Astrocyte (in vitro differentiated cells and primary cell): ENCODE data around the gene LZTS3. TPM values are rescaled to one million over a fixed set of nuclear protein-coding genes. Genes with fewer than 3 reads are reported as not detected.

ENCODE experiments used
- DNase-seq: peaks from one replicate; pipeline ENCODE4 v3.0.0-alpha.2; 2010; ENCODE audit warnings: low read depth
- FAIRE-seq: peaks from 2 replicates; lab custom pipeline; 2011; peaks lifted over from hg19 to GRCh38; lab: Jason Lieb, UNC
- H2AFZ ChIP-seq: 2 replicates; pipeline ENCODE4 v1.6.0; 2012; ENCODE audit warnings: low read depth, low read length, inconsistent platforms
- H3K27ac ChIP-seq: 2 replicates; pipeline ENCODE4 v1.5.1; 2011; ENCODE audit warnings: low read depth, low read length, inconsistent platforms
- H3K27me3 ChIP-seq: 2 replicates; pipeline ENCODE4 v1.6.0; 2011; ENCODE audit warnings: low read length, inconsistent platforms; ENCODE audit not compliant: insufficient read depth
- H3K36me3 ChIP-seq: 2 replicates; pipeline ENCODE4 v1.5.1; 2011; ENCODE audit warnings: low read length, inconsistent platforms; ENCODE audit not compliant: insufficient read depth
- H3K4me1 ChIP-seq: 2 replicates; pipeline ENCODE4 v1.5.1; 2011; ENCODE audit warnings: low read length, inconsistent platforms; ENCODE audit not compliant: insufficient read depth
- H3K4me2 ChIP-seq: 2 replicates; pipeline ENCODE4 v1.6.0; 2012; ENCODE audit warnings: low read length, inconsistent platforms
- H3K4me3 ChIP-seq: 2 replicates; pipeline ENCODE4 v1.5.1; 2011; ENCODE audit warnings: low read depth, mild to moderate bottlenecking, low read length, inconsistent platforms; ENCODE audit not compliant: insufficient read depth
- H3K79me2 ChIP-seq: 2 replicates; pipeline ENCODE4 v1.6.0; 2012; ENCODE audit warnings: mild to moderate bottlenecking, low read length, inconsistent platforms; ENCODE audit not compliant: insufficient read depth
- H3K9ac ChIP-seq: 2 replicates; pipeline ENCODE4 v1.6.0; 2012; ENCODE audit warnings: mild to moderate bottlenecking, low read length, inconsistent platforms
- H3K9me3 ChIP-seq: 2 replicates; pipeline ENCODE4 v1.5.1; 2012; ENCODE audit warnings: low read depth, mild to moderate bottlenecking, low read length, inconsistent platforms; ENCODE audit not compliant: insufficient read depth
- H4K20me1 ChIP-seq: 2 replicates; pipeline ENCODE4 v1.6.0; 2012; ENCODE audit warnings: low read length, inconsistent platforms; ENCODE audit not compliant: insufficient read depth
- H3K27ac Mint-ChIP-seq: one replicate; pipeline ENCODE4 v1.8.0; 2021; ENCODE audit warnings: mild to moderate bottlenecking, mixed read lengths; ENCODE audit not compliant: unreplicated experiment
- H3K27me3 Mint-ChIP-seq: one replicate; pipeline ENCODE4 v1.8.0; 2021; ENCODE audit warnings: low read depth, mixed read lengths; ENCODE audit not compliant: unreplicated experiment
- H3K36me3 Mint-ChIP-seq: one replicate; pipeline ENCODE4 v1.8.0; 2021; ENCODE audit warnings: low read depth, mixed read lengths; ENCODE audit not compliant: unreplicated experiment
- H3K4me1 Mint-ChIP-seq: one replicate; pipeline ENCODE4 v1.8.0; 2021; ENCODE audit warnings: low read depth, mixed read lengths; ENCODE audit not compliant: unreplicated experiment
- H3K4me3 Mint-ChIP-seq: one replicate; pipeline ENCODE4 v1.8.0; 2021; ENCODE audit warnings: mild to moderate bottlenecking, moderate library complexity, mixed read lengths; ENCODE audit not compliant: unreplicated experiment
- H3K9me3 Mint-ChIP-seq: one replicate; pipeline ENCODE4 v1.8.0; 2021; ENCODE audit warnings: mild to moderate bottlenecking, mixed read lengths; ENCODE audit not compliant: unreplicated experiment
- EZH2 ChIP-seq: IDR thresholded peaks from 2 replicates; pipeline ENCODE4 v1.6.1; 2012; ENCODE audit warnings: mild to moderate bottlenecking, low read length, inconsistent platforms; ENCODE audit not compliant: insufficient read depth
- total RNA-seq: library from RNA; stranded (reverse); gene quantifications from 2 replicates; pipeline ENCODE4 v1.2.1, GENCODE V29; 2021
- TF ChIP-seq, protein P1 (sequence below): IDR thresholded peaks from 2 replicates; pipeline ENCODE4 v1.5.1; 2011; ENCODE audit warnings: low read depth, mild to moderate bottlenecking, inconsistent platforms, low read length, moderate library complexity; ENCODE audit not compliant: insufficient read depth

Gene LZTS3
- total RNA-seq, 1 donor from 2014 or later = 12.6 TPM

DNA sequence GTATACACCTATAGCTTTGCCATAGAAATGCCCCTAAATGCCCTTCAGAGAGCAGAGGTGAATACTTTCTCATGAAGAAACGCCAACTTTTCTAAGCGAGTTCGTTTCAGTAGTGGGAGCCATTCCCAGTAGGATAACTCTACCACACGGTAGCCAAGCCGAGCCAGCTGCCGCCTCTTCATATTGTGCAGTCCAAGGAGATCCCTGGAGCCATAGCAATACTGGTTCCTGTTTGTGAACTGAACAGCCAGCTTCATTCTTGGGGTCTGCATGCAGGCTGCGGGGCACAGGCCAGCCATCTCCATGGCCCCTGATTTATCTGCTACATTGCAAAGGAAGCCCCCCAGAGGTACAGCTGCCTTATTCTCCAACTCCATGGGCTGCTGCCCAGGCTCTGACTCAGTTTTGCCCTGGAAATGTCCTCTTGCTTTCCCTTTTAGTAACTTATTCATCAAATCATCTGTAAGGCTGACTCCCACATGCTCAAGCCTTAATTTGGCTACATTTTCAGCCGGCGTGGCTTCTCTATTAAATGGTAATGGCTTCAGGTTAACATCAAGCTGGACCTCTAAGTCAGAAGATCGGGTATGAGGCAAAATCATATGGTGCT is 26.5 kb downstream of the LZTS3 start:
- no peaks in the 10 kb centered on the region for H3K27me3 ChIP-seq
- no peak for TF ChIP-seq EZH2
- TF ChIP-seq, protein P1, sequence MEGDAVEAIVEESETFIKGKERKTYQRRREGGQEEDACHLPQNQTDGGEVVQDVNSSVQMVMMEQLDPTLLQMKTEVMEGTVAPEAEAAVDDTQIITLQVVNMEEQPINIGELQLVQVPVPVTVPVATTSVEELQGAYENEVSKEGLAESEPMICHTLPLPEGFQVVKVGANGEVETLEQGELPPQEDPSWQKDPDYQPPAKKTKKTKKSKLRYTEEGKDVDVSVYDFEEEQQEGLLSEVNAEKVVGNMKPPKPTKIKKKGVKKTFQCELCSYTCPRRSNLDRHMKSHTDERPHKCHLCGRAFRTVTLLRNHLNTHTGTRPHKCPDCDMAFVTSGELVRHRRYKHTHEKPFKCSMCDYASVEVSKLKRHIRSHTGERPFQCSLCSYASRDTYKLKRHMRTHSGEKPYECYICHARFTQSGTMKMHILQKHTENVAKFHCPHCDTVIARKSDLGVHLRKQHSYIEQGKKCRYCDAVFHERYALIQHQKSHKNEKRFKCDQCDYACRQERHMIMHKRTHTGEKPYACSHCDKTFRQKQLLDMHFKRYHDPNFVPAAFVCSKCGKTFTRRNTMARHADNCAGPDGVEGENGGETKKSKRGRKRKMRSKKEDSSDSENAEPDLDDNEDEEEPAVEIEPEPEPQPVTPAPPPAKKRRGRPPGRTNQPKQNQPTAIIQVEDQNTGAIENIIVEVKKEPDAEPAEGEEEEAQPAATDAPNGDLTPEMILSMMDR = no peak
- no peak overlapping the region for H3K9ac ChIP-seq
- Mint-ChIP-seq H3K9me3 (no peaks in the 10 kb centered on the region), H3K36me3 (peaks cover 21% of the 10 kb centered on the region), H3K27me3 (no peaks in the 10 kb centered on the region), H3K4me3 (no peak overlapping the region), H3K27ac (no peak overlapping the region), H3K4me1 (peaks cover 2% of the 10 kb centered on the region)
- no peak overlapping the region for H3K27ac ChIP-seq
- peak; percentile 30 for DNase-seq
- FAIRE-seq = no peak
- H3K4me3 ChIP-seq = no peak overlapping the region
- no peaks in the 10 kb centered on the region for H3K4me1 ChIP-seq
- H3K79me2 ChIP-seq = peaks cover 82% of the 10 kb centered on the region
- H4K20me1 ChIP-seq = peaks cover 77% of the 10 kb centered on the region
- peaks cover 11% of the 10 kb centered on the region for H3K36me3 ChIP-seq
- H2AFZ ChIP-seq = no peak overlapping the region
- H3K4me2 ChIP-seq = no peak overlapping the region
- no peaks in the 10 kb centered on the region for H3K9me3 ChIP-seq

DNA sequence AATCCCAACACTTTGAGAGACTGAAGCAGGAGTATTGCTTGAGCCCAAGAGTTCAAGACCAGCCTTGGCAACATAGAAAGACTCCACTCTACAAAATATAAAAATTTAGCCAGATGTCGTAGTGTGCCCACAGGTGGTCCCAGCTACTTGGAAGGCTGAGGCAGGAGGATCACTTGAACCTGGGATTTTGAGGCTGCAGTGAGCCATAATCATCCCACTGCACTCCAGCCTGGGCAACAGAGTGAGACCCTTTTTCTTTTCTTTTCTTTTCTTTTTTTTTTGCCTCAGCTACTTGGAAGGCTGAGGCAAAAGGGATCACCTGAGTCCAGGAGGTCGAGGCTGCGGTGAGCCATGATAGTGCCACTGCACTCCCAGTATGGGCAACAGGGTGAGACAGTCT is 31.6 kb downstream of the LZTS3 start:
- H3K4me3 Mint-ChIP-seq = no peak overlapping the region
- H3K36me3 Mint-ChIP-seq = peaks cover 7% of the 10 kb centered on the region
- Histone ChIP-seq H3K9me3 (no peaks in the 10 kb centered on the region), H3K79me2 (peaks cover 48% of the 10 kb centered on the region), H3K27ac (no peak overlapping the region), H3K9ac (no peak overlapping the region), H3K4me3 (no peak overlapping the region), H3K27me3 (no peaks in the 10 kb centered on the region), H4K20me1 (peaks cover 50% of the 10 kb centered on the region), H2AFZ (no peak overlapping the region), H3K4me1 (no peaks in the 10 kb centered on the region), H3K36me3 (no peaks in the 10 kb centered on the region), H3K4me2 (no peak overlapping the region)
- FAIRE-seq = no peak
- no peak overlapping the region for H3K27ac Mint-ChIP-seq
- no peak for DNase-seq
- H3K9me3 Mint-ChIP-seq = no peaks in the 10 kb centered on the region
- no peaks in the 10 kb centered on the region for H3K4me1 Mint-ChIP-seq
- H3K27me3 Mint-ChIP-seq = no peaks in the 10 kb centered on the region
- TF ChIP-seq, protein P1 = no peak

GRCh38 chr20:3137492-3137891 is 35.9 kb downstream of the LZTS3 start:
- H3K4me3 Mint-ChIP-seq = no peak overlapping the region
- no peaks in the 10 kb centered on the region for H3K27me3 Mint-ChIP-seq
- no peaks in the 10 kb centered on the region for H3K4me1 Mint-ChIP-seq
- H3K36me3 Mint-ChIP-seq = peaks cover 2% of the 10 kb centered on the region
- FAIRE-seq (no peak), DNase-seq (peak; percentile 23)
- no peak overlapping the region for H3K4me3 ChIP-seq
- no peak overlapping the region for H3K4me2 ChIP-seq
- no peak for TF ChIP-seq EZH2
- TF ChIP-seq, protein P1 = no peak
- H3K27ac Mint-ChIP-seq = no peak overlapping the region
- H3K9me3 Mint-ChIP-seq = no peaks in the 10 kb centered on the region
- no peak overlapping the region for H3K9ac ChIP-seq
- peaks cover 31% of the 10 kb centered on the region for H4K20me1 ChIP-seq
- H3K27ac ChIP-seq = no peak overlapping the region
- no peaks in the 10 kb centered on the region for H3K9me3 ChIP-seq
- H3K79me2 ChIP-seq = peaks cover 29% of the 10 kb centered on the region
- no peaks in the 10 kb centered on the region for H3K36me3 ChIP-seq
- no peaks in the 10 kb centered on the region for H3K27me3 ChIP-seq
- H2AFZ ChIP-seq = no peak overlapping the region
- no peaks in the 10 kb centered on the region for H3K4me1 ChIP-seq
